Stimulated activated CD8-positive, alpha-beta memory T cell treated with anti-CD3 and anti-CD28 coated beads, Interleukin-2, amount 100 ng/mL, for 1 hour (primary cell): ENCODE results near the gene FYN.

Source experiments
- DNase-seq, 2 donors: peaks; one replicate each; pipeline ENCODE4 v3.0.0-alpha.2; 2020; ENCODE audit warnings: low read depth in 2 of 2

Gene FYN

DNA sequence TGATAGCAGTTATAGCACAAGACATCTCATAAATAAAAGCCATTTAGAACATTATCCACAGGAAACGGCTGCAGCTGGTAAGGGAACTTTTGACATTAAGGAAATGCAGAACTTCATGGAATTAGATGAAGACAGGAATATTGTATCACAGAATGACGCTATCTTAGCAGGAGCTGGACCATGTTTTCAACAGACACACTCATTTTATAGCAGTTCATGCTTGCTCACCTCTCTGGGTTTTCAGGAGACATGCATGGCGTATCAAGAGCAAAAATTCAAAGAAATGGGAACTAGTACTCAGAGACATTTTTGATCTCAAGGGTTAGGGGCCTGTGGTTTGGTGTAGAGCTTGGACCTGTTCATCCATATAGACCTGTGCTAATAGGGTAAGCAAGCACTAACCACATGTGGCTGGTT lies 125.0 kb downstream of the FYN start:
- no peak for DNase-seq

DNA sequence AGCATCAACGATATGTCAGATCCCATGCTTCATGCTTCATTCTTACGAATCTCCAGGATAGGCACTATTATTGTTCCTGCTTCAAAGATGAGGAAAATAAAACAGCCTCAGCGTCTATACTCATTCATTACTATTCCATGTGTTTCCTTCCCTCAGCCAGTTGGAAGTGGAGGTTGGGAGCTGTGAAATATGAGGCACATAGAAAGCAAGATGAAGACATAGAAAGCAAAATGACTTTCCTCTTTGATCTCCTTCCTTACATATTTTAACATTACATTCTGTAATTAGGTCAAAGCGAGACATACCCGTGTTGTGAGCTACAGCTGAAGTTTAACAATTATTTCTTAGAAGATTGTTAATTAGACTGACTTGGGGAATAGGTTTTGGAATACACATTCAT lies 125.4 kb downstream of the FYN start:
- no peak for DNase-seq

DNA sequence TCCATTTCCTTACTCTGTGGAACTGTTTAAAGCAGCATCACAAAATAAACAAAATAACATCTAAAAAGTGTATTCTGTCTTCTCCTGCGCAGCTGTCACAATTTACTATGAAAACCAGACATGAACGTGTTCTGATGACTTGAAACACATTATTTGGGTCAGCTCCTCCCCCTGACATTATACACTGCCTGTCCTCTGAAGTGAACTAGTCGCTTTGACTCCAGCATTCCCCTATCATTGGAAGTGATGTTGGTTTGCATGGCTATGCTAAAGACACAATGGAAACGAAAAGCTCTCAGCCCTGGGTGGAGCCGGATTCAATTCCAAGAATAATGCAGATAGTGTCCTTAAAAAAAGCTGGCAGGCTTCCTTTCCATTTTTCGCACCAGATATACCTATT lies 125.9 kb downstream of the FYN start:
- DNase-seq, result no peak

DNA sequence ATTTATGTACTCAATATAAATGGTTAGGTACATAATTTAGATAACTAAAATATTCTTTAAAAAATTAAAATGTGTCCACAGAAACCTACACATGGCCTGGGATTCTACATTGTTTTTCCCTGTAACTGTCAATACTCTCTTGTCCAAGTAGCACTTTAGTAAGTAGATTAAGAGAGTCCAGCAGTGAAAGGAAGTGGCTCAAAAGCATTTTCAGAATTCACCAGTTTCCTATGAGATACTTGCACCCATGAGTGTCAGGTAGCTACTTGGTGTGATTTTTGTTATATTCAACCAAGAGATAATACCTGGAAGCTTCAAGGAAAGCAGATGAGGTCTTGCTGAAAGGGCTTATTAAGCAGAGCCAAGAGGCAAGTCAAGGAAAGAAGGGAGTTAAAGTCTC lies 126.3 kb downstream of the FYN start:
- DNase-seq, result no peak

DNA sequence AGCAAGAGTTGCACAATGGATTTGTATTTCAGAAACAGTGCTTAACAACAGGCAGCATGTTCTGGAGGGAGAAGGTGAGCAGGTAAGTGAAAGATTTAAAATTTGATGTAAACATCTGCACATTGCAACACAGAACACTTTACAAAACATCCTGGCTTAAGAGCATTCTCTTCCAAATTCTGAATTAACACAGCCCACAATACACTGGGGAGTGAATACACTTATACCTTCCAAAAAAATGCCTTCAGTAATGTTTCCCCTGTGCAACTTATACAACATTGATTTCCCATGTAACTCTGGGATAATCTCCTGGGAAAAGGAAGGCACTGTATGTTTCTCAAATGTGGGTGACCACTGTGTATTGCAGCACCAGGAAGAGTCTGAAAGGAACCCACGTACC lies 127.6 kb downstream of the FYN start:
- no peak for DNase-seq

DNA sequence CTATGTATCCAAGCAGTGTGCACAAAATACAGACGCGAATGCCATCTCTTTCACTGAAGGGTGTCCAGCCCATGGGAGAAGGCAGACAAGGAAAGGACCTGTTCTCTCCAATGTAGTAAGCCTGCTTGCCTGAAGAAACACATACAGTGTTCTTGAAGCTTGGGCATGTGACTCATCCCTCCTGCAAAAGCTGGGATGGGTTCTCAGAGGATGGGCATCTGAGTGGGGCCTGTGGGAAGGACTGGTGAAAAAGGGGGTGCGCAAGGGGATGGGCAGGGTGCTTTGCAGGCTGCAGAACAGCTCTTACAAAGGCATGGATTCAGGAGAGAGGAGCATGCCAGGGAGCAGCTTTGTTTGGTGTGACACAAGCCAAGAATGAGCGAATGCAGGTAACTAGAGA lies 128.1 kb downstream of the FYN start:
- DNase-seq, result no peak

DNA sequence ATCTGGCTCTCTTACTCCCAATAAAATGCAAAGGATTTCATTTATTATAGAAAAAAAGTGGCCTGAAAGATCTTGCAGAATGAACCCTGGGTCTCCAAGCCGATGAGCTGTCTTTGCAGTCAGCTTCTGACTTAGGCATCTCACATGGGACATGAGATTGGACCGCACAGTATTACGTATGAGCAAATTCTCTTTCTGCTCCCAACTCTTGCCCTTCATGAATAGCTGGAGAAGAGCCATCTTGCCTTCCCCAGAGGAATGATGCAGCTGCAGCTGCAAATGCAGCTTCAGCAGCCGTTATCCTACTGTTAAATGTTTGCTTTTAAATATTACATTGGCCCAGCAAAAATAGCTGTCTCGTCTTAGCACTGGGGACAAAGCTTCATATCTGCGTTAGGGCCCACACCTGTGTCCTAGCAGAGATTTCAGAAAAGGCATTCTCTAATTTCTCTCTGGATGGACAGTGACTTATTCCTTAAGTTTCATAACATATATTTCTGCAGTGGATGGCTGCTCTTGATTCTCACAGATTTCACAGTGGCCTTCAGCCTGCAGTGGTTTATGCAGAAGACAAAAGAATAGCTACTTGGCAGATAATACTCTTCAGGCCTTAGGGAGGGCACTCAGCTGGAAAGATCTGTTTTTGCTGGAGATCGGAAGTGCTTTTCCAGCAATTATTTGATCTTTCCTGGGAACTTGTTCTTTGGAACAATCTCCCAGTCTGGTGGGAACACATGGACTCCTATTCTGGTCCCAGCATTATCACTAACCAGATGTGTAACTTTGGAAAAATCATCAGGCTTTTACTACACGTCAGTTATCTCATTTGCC lies 129.2 kb downstream of the FYN start:
- no peak for DNase-seq

DNA sequence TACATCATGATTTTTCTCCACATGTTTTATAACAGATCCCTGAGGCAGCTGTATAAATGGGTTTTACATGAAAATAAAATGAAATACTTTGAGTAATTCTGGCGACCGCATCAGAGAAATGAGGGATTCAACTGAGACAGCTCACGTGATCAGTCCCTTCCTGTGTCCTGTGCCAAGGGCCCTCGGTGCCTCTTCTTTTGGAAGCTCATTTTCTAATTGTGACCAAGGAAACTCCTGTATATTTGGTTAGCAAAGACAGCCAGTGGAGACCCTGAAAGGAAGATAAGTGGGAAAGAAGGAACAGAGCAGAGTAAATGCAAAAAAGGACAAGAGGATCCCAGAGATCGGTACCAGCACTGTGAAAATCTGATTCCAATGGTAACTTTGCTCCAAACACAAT lies 129.9 kb downstream of the FYN start:
- DNase-seq, result no peak

DNA sequence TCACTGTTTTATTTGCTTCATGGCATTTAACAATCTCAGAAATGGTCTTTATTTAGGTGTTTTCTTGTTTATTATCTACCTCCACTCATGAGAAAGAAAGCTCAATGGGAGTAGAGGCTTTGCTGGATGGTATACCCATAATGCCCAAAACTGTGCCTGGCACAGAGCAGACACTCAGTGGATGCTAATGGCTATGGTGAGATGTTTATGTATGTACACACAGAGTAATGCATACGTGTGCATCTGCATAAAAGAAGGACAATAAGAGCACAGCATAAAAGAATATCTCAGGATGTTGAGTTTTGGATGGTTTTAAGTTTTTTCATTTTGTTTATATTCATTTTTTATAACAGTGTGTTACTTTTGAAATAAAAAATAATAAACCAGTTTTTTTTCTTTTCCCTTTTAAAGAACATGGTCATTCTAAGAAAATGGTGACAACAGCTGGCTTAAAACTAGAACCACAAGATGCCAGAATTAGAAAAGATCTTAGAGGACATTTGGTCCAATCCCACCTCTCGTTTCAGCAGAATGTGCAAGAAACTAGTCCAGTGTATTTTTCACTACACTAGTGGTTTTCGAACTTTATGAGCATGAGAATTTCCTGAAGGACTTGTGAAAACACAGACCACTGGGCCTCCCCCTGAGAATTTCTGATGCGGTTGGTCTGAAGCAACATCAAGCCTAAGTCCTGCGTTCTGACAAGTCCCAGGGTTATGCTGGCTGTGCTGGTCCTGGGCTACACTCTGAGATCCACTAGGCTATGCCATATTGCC lies 131.9 kb downstream of the FYN start:
- DNase-seq, result no peak

DNA sequence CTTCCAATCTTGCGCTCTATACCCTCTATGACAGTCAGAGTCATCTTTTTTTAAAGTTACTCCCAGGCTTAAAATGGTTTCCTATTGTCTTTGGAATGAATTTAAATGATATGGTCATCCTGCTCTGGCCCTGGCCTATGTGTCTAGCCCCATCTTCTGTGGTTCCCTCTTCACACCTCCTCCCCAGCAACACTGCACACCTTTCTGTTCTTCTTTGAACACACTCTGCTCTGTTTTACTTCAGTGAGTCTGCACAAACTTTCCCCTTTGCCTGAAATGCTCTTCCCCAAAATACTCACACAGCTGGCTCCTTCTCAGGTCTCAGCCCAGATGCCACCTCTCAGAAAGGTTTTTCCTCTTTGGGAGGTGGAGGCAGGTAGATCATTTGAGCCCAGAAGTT lies 132.7 kb downstream of the FYN start:
- DNase-seq, result no peak

DNA sequence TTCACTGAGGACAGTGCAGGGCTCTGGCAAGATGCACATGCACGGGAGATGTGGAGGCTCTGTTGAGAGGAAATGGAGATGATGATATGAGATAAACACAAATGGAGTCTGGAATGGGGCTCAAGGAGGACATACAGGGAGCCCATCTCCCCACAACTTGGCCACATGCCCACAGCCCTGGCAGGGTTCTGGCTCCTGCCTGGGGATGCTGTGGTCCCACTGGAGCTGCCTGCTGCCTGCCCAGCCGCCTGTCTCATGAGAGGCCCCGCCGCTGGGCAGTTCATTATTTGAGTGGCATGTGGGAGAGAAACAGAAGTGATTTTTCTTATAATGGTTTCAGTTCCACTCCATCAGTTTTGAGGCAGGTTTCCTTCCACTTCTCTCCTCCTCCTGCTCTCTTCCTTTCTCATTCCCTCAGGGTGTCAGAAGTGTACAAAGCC lies 134.0 kb downstream of the FYN start:
- DNase-seq, result no peak

DNA sequence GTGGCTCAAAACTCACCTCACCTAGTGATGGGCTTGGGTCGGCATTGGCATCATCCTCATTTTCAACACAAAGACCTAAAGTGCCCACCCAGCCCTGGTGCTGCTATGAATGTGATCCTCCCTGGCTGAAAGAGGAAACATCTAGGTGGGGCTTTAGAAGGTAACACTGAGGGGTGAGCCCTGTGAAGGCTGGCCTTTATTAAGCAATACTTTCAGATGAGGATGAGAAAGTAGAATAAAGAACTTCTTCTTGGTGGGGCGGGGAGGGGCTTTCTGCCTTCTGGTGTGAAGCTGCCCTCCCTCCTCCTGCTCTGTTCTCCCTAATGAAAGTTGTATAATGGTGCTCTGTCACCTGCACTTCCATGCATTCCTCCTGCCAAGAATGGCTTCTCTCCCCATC lies 134.6 kb downstream of the FYN start:
- no peak for DNase-seq

DNA sequence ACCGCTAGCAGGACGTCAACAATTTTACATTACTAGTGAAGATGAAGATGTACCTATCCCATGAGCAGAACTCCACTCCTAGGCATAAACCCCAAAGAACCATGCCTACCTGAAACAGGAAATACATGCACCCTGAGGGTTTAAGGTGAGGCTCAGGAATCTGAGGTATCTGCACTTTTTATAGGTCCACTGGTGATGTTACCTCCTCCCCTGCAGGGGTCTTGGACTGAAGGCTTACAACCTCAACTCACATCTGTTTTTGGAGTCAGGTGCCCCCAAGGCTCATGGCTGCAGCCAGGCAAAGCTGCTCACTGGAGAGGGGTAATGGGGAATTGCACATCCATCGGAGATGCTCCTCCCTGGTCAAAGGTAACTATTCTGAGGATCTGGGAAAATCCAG lies 135.1 kb downstream of the FYN start:
- DNase-seq, result no peak

DNA sequence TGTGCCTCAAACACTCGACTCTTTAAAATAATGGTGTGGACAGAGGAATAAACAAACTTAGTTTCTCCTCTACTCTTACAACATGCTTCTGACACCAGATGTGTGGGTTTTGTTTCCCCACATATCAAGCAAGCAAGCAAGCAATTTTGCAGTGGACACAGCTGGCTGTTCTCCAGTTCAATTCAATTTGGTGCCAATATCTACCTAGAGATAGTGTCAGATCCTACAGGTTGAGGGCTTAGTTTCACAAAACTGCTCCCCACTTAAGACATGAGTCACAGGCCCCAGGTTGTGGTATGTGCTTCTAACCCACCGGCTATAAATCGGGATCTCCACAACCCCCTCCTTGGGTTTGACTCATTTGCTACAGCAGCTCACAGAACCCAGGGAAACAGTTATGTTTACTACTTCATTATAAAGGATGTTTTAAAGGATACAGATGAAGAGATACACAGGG lies 136.2 kb downstream of the FYN start:
- no peak for DNase-seq

DNA sequence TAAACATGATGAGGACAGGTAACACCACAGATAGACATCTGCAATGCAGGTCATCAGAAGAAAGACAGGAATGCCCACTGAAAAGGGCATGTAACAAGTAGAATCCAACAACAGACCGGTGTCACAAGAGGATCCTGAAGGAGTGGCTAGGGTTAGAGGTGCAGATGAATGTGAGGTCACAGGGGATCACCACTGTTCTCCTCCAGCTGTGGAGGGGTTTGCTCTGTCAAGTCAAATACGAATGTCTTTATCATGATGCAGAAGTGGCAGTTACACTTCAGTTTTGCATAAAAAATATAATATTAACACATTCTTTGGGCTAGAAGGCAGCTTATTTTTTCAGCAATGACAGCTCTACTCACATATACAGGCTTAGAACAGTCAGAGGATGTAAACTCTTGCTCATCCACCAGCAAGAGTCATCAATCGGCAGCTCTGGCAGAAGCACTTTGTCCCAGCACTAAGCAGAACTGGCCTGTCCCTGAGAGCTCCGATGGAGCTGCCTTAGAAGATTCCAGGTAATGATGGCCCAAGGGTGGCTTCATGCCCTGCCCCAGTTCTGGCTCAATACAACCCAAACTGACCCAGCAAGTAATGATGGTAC lies 137.1 kb downstream of the FYN start:
- no peak for DNase-seq

DNA sequence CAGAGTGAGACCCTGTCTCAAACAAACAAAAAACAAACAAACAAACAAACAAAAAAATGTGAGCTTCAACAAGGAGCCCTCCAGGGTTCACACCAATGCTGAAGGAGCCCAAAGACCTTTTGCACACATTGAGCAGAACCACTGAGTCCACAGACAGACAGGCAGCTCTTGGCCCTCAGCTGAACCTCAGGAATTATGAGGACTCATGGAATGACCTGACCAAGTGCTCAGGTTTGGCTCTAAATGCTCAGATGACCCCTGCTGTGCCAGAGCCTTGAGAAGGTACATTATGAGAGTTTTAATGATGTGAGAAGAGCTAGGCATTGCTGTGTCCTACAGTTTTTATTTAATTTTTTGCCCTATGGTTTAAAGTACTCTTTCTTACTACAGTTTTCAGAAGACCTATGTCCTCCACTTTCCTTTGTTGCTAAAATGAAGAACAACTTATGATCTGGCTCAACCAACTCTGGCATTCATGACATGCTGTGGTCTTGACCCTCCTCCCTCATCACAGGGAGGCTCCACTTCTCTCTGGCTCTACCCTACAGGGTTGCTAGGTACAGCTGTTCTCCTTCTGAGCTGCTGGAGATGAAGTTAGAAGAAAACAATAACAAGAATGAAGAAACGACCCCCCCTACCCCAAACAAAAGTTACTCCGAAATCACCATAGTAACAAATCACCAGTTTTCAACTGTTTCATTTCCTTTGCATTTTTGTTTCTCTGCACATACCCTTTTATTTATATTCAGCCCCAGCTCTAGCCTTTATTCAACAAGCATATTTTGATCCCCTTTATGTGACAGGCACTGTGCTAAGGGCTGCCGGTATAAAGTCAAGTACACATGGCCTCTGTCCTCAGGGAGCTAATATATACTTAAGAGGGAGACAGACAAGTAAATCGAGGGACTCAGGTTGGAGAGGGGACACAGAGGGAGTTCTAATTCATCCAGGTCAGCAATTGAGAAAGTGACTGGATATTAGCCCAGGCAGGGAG lies 138.9 kb downstream of the FYN start:
- no peak for DNase-seq

DNA sequence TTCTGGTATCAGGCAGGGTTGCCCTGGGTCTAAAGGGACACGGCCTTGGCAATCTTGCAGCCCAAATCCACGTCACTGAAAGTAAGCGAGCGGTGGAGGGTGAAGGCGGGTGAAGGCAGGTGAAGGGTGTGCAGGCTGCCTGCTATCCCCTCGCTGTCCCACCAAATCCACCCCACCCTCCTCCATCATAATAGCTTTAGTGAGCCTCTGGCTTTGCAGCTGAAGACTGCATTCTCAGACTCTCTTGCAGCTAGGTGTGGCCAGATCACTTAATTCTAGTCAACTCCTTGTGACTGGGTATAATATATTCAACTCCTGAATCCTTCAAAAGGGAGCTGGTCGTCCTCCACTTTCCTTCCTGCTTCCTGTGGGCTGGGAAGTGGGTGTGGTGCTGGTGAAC lies 140.9 kb downstream of the FYN start:
- no peak for DNase-seq

DNA sequence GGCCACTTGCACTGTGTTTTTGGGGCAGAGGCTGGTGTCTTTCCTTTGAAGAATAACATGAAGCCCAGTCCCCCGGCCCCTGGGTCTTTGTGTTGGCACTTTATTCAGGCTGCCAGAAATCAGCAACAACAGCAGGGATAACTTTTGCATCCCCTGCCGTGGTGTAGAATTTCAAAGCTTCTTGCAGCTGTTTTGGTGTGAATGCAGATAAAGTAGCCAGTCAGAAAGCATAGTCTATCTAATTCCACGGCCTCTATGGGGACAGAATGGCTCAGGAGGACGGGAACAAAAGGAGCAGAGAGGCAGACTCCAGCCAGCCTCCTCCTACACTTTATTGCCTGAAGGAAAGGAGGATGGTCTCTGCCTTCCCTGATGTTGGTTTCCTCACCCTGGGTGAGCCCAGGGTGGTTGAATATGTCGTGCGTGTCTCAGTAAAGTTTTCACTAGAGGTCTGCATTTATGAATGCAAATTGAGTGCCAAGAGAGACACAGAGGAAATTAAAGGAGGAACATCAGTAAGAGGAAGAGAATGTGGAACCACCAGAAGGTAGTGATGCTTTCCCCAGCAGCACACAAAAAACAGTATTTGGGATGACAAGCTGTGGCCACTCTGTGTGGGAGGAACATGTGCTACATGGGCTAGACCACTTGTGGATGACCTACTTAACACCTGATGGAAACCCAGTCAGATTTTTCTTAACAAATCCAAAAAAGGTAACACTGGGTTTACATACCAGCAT lies 141.6 kb downstream of the FYN start:
- no peak for DNase-seq

DNA sequence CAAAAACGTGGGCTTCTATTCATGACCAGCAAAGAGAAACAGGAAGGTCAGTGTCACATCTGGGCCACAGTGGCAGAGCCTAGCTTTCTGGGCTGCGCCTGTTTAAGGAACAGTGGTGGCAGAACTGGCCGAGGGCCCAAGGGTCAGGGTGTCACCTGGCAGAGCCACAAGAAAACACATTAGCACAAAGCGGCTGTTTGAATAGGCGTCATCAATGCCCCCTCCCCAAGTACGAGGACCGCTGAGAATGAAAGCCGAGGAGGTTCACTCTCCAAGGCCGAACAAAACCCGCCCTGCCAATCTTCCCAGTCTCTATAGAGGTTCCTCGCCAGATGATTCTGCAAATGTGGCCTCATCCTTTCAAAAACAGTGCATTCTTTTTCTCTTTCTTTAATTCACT lies 142.4 kb downstream of the FYN start:
- no peak for DNase-seq

DNA sequence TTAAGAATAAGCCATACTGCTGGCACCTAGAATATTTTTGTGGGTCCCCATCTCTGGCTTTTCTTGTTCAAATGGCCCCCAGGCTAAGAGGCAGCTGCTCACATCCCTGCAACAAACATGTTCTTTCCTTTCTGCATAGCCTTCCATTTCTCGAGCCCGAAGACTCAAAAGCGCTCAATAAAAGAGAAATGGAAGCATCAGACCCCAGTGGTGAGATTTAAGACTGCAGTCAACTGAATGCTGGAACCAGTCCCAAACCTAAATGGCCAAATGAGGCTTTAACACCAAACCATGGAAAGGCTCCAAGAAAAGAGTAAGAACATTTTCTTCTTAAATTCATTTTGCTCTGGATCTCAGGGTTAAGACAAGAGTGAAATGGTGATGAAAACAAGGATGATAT lies 145.4 kb downstream of the FYN start:
- no peak for DNase-seq

DNA sequence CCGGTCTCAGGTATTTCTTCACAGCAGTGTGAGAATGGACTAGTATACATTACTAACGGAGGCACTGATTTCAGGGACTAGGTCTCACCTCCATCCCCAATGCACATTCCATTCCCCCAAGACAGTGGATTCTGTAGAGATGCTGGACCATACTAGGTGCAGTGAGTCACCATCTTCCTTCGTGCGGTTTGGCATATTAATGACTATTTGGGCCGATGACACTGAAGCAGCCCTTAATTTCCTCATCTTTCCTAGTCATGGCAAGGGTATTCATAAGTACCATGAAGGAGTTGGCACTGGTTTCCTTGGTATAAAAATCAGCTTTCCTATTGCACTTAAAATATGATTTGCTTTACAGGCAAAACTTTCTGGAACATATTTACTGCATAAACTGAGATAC lies 146.2 kb downstream of the FYN start:
- DNase-seq, result no peak
